GM13976 (cell line): Measurements from ENCODE around the gene SCAMP4.
"Not testable (repeated sequence)": the region's sequence is repeated elsewhere in the genome, so short reads cannot be mapped to it uniquely, and the experiment has no call there.

Experiments
- DNase-seq: peaks from one replicate; pipeline ENCODE4 v3.0.0; 2012; ENCODE audit warnings: low spot score
- in situ Hi-C: fragments of 300-500 bp; cut with MboI; formaldehyde crosslinking; loops from one replicate; pipeline ENCODE4 v1.12.0; 2022; ENCODE audit warnings: low sequenced_read_pairs, mixed read lengths, inconsistent platforms; ENCODE audit not compliant: unreplicated experiment
- TF ChIP-seq, protein P1 (sequence below): IDR thresholded peaks from 2 replicates; pipeline ENCODE4 v1.5.1; 2012; ENCODE audit warnings: borderline replicate concordance, mild to moderate bottlenecking; ENCODE audit not compliant: insufficient read depth; ENCODE audit errors: extremely low read depth, missing control alignments, control extremely low read depth

The SCAMP4 gene

DNA sequence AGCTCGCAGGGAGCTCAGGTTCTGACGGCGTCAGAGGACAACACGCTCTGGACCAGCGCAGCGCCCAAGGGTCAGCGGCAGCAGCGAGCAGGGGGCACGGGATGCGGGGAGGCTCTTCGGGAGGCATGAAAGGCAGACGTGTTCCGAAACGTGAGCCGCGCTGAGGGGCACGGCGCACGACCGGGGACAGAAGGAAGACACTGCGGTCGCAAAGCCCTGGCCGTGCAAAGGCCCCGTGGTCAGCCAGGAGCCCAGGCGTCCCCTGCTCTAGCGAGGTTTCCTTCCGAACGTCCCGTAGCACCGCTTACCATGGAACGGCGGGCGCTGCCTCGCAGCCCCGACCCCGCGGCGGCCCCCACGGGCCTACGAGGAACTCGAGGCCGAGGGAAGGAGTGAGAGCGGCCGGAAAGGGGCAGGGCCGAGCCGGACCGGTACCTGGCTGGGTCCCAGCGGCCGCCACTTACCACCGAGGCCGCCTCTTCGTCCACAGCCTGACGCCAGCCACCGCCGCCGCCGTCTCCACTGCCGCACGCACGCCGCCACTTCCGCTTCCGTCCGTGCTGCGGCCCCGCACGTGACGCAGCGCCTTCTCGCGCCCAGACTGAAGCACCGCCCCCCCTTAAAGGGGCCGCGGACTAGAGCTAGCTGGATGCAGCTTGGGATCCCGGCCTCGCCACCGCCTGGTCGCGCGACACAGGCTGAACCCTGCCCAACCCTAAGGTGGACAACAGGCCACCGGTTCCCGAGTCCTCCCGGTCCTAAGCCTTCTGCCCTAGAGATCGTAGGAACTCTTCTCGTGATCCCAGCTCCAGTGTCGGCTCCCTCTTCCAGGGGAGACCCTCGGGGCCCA, 29.3 kb upstream of the SCAMP4 start:
- DNase-seq = peak; percentile 91
- TF ChIP-seq, protein P1, sequence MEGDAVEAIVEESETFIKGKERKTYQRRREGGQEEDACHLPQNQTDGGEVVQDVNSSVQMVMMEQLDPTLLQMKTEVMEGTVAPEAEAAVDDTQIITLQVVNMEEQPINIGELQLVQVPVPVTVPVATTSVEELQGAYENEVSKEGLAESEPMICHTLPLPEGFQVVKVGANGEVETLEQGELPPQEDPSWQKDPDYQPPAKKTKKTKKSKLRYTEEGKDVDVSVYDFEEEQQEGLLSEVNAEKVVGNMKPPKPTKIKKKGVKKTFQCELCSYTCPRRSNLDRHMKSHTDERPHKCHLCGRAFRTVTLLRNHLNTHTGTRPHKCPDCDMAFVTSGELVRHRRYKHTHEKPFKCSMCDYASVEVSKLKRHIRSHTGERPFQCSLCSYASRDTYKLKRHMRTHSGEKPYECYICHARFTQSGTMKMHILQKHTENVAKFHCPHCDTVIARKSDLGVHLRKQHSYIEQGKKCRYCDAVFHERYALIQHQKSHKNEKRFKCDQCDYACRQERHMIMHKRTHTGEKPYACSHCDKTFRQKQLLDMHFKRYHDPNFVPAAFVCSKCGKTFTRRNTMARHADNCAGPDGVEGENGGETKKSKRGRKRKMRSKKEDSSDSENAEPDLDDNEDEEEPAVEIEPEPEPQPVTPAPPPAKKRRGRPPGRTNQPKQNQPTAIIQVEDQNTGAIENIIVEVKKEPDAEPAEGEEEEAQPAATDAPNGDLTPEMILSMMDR = no peak
- in situ Hi-C loops = no loop called here

DNA sequence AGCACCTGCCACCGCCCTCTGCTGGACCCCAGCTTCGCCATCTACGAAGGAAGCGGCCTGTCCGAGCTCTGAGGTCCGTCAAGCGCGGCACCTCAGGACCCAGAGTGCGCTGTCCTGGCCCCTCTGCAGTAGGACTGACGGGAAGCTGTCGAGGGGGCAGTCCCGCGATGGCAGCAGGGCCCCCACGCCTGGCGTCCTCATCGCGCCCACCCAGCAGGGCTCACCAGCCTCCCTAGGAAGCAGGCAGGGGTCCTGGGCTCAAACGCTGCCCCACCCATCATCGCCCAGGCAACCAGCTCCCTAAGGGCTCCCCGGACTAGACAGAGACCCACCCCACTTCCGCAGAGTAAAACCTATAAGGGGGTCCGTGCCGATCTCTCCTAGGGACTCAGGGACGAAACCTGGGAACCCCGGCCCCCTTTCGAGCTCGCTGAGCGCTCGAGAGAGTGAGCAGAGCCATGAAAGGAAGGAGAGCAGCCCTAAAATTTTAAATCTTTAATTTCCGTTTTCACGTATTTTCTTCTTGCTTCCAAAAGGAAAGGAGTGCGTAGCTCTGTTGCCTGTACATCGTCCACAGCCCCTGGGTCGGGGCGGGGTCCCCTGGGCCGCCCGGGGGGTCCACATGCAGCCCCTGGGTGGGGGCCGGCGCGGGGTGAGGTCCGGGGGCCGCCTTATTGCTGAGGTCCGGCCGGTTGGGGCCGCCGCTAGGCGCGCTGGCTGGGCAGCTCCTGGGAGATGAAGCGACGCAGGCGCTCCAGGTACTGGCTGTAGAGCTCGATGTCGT, 28.5 kb upstream of the SCAMP4 start:
- in situ Hi-C loops, DNase-seq: not testable (repeated sequence)

DNA sequence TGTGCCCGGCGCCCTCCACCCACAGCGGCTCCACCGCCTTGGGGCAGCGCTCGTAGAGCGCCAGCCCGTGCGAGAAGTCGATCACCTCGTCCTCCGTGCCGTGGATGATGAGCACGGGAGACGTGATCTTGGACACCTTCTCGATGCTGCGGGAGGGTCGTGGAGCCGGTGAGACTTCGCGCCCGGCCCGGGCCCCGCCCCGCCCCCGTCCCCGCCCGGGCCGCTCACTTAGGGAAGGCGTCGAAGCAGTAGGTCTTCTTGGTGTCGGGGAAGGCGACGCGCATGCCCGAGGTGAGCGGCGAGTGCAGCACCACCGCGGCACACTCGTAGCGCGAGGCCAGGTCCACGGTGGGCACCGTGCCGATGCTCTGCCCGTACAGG, 27.9 kb upstream of the SCAMP4 start:
- in situ Hi-C loops = not testable (repeated sequence)

DNA sequence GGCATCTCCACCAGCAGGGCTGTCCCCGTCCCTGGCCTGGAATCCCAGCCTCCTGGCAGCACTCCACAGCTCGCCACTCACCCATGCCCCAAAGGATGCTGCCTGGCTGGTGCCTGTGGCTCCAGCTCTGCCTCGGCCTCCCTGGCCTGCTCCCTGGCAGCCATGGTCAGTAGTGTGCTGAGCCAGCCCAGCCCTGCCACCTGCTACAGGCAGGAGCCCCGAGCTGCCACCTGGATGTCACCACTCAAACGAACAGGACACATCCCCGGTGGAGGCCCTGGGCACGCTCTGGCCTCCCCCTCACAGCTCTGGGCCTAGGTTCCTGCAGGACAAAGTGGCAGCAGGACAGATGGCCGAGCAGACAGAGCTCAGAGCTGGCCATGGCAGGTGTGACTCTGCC, 26.6 kb upstream of the SCAMP4 start:
- DNase-seq, in situ Hi-C loops: not testable (repeated sequence)

More for the DNA sequence above, 27.9 kb upstream of the SCAMP4 start:
- DNase-seq = not testable (repeated sequence)

DNA sequence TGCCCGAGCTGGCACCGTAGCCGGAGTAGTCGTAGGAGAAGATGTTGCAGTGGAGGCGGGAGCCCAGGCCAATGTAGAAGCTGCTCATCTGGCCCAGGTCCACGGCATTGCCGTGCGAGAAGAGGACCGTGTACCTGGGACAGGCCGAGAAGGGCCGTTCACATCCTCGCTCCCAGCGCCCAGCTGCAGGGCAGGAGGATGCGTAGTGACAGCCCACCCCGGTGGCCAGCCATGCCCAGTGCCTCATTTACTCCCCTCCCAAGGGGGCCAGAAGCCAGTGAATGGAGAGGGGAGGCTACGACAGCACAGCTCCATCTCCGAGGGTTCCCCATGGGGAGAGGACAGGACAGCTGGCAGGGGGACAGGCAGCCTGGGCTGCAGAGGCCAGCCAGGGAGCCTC, 25.2 kb upstream of the SCAMP4 start:
- in situ Hi-C loops, DNase-seq: not testable (repeated sequence)

DNA sequence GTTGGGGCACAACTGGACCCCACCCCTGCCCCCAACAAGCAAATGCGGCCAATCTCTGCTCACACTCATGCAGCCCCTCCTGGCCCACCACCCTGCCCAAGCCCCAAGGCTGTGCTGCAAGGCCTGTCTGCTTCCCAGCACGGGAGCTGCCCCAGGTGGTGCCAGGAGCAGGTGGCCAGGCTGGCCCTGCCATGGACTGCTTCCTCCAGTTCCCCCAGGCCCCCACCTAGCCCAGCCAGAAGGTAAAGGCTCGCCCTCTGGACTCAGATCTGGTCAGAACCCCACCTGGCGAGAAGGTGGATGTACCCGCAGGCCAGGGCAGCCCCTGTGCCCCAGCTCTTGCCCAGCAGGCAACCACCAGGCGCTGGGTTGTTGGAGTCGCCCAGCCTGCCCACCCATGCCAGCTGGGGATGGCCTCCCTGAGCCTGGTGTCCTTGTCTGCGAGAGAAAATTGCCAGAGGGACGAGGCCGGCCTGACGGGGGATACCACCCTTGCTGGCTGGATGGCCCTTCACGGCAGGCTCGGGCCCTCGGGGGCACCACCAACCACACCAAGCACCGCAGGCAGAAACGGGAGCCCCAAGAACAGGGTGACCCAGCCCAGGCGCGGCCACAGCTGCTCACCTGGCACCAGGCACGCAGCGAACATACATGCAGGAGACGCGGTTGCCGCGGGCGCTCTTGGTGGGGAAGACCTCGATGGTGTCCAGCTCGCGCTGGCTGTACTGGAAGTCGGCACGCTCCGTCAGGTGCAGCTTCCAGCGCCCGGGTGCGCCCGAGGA, 24.4 kb upstream of the SCAMP4 start:
- in situ Hi-C loops = no loop called here
- TF ChIP-seq, protein P1 = no peak
- DNase-seq = no peak

DNA sequence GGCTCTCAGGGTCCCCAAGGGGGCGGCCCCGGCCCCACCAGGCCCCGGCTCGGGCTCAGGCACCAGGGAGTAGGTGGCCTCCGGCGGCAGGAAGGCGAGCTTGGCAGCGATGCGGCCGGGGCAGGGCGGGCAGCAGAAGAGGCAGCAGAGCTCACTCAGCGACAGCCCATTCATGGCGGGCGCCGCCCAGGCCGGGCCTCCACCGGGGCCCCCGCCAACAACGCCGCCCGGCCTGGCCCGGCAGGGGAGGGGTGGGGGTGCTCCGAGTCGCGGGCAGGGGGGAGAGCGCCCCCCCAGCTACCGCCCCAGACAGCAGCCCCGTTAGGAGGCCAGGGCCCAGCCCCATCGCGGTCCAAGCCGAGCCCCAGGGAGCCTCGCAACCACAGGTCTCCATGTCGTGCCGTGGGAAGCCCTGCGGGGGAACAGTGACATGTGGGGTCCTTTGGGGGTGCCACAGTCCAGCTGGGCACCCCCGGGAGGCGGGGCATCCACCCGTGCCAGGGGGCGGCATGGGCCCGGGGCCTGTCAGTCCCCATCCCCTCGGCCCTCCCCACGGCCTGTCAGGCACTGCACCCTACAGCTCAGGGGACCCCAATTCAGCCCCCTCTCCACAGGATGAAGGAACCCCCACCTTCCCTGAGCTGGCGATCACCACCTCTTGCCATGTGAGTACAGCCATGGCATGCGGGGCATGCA, 23.7 kb upstream of the SCAMP4 start:
- DNase-seq, in situ Hi-C loops: not testable (repeated sequence)

DNA sequence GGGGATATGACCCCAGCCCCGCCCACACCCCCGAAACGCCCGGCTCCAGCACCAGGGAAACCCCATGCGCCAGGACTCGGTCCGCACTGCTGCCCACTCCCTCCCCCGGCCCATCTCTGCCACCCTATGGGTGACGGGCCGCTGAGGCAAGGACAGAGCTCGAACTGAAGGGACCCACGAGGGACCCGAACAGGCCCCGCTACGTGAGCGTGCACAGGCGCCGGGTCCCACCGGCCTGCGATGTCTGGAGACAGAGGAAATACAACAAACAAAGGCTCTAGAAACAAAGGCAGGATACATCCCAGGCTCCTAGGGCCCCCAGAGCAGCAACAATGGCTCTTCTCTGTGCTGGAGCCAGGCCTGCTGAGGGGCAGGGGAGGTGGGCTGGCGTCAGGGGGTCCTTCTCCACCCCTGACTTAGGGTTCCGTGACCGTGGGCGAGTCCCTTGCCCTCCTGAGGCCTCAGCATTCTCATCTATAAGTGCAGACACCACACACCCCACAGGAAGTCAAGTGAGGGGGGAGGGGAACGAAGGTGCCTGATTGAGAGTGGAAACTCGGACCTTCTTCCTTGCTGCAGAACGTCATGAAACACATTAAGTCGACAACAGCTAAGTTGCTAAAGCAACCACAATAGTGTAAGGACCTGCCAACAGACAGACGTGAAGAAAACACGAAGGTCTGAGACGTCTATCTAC, 23.0 kb upstream of the SCAMP4 start:
- in situ Hi-C loops = no loop called here
- no peak for DNase-seq
- TF ChIP-seq, protein P1 = no peak
